PC-9 (cell line): ENCODE data around the gene RGS7. TPM values are rescaled to one million over a fixed set of nuclear protein-coding genes. Genes with fewer than 3 reads are reported as not detected.

Experiments used
- BruUV-seq: library from RNA; stranded (reverse); fragments of 400-500 nt; replicated peaks from 2 replicates; lab custom pipeline; 2021; lab: Mats Ljungman, UMichigan
- CTCF ChIA-PET: fragments of 300-600 bp; sonication (Branson Sonifier 250); formaldehyde crosslinking; loops from one replicate; lab custom pipeline; 2022; ENCODE audit warnings: antibody characterized with exemption; lab: Charles Lee
- POLR2A ChIA-PET: fragments of 300-600 bp; sonication (Branson Sonifier 250); formaldehyde crosslinking; loops from one replicate; lab custom pipeline; 2022; ENCODE audit warnings: antibody characterized with exemption; ENCODE audit not compliant: unreplicated experiment; lab: Charles Lee
- DNase-seq, 2 experiments: peaks; one replicate each; pipeline versions ENCODE4 v3.0.0 to v3.0.0-alpha.2; 2015 to 2022; ENCODE audit warnings: mixed read lengths in 1 of 2
- H2AFZ ChIP-seq: fragments of 200-600 bp; sonication (generic); 2 replicates; pipeline ENCODE4 v1.8.1; 2017; ENCODE audit warnings: antibody characterized with exemption
- H3F3A ChIP-seq: fragments of 200-600 bp; sonication (generic); 2 replicates; pipeline ENCODE4 v1.8.1; 2017; ENCODE audit warnings: antibody characterized with exemption, mild to moderate bottlenecking, low read depth; ENCODE audit not compliant: insufficient read depth
- H3K27ac ChIP-seq: fragments of 200-600 bp; sonication (generic); 2 replicates; pipeline ENCODE4 v1.6.1; 2016; ENCODE audit warnings: mixed run types
- H3K27me3 ChIP-seq: fragments of 200-600 bp; sonication (generic); 2 replicates; pipeline ENCODE4 v1.6.1; 2016; ENCODE audit warnings: low read depth, mixed run types; ENCODE audit not compliant: insufficient read depth
- H3K36me3 ChIP-seq: fragments of 200-600 bp; sonication (generic); 2 replicates; pipeline ENCODE4 v1.6.1; 2016; ENCODE audit warnings: low read depth, mixed run types
- H3K4me1 ChIP-seq: fragments of 200-600 bp; sonication (generic); replicated peaks from 2 replicates; pipeline ENCODE4 v1.6.1; 2016; ENCODE audit warnings: mixed run types; ENCODE audit not compliant: insufficient read depth
- H3K4me2 ChIP-seq: fragments of 200-600 bp; sonication (generic); 2 replicates; pipeline ENCODE4 v1.6.1; 2017; ENCODE audit warnings: mixed run types
- H3K4me3 ChIP-seq: fragments of 200-600 bp; sonication (generic); 2 replicates; pipeline ENCODE4 v1.6.1; 2016; ENCODE audit warnings: mixed run types
- H3K79me2 ChIP-seq: fragments of 200-600 bp; sonication (generic); 2 replicates; pipeline ENCODE4 v1.6.1; 2017; ENCODE audit warnings: low read depth, mixed run types
- H3K9me2 ChIP-seq: fragments of 200-600 bp; sonication (generic); 2 replicates; pipeline ENCODE4 v1.8.1; 2017; ENCODE audit warnings: mild to moderate bottlenecking; ENCODE audit not compliant: insufficient read depth
- H3K9me3 ChIP-seq: fragments of 200-600 bp; sonication (generic); 2 replicates; pipeline ENCODE4 v1.8.1; 2016; ENCODE audit warnings: low read depth; ENCODE audit not compliant: insufficient read depth
- H4K20me1 ChIP-seq: fragments of 200-600 bp; sonication (generic); 2 replicates; pipeline ENCODE4 v1.8.1; 2017; ENCODE audit not compliant: insufficient read depth
- CTCF ChIP-seq: fragments of 200-600 bp; sonication (generic); conservative IDR thresholded peaks from 2 replicates; pipeline ENCODE4 v1.6.1; 2017; ENCODE audit warnings: mixed run types, antibody characterized with exemption, mild to moderate bottlenecking, moderate library complexity
- EZH2 ChIP-seq: fragments of 200-600 bp; sonication (generic); IDR thresholded peaks from 2 replicates; pipeline ENCODE4 v1.8.0; 2017; ENCODE audit warnings: antibody characterized with exemption, low read depth
- intact Hi-C: fragments of 100-400 bp; cut with micrococcal nuclease; formaldehyde crosslinking; loops from one replicate; pipeline ENCODE4 v1.10.0; 2022; ENCODE audit not compliant: unreplicated experiment
- total RNA-seq: library from RNA; stranded (reverse); gene quantifications from 2 replicates; pipeline ENCODE4 v1.2.3, GENCODE V29; 2021

Gene RGS7
- total RNA-seq, 1 experiment from 2014 or later, result 5.8 TPM

GRCh38 chr1:240878631-240879030, 478.4 kb downstream of the RGS7 start:
- Histone ChIP-seq H3K27me3 (no peaks in the 10 kb centered on the region), H3K36me3 (no peaks in the 10 kb centered on the region), H3K79me2 (no peaks in the 10 kb centered on the region), H3K27ac (no peak overlapping the region), H3F3A (no peaks in the 10 kb centered on the region), H2AFZ (no peak overlapping the region), H4K20me1 (no peaks in the 10 kb centered on the region), H3K9me3 (no peaks in the 10 kb centered on the region), H3K4me3 (no peak overlapping the region), H3K4me2 (no peak overlapping the region), H3K9me2 (no peaks in the 10 kb centered on the region), H3K4me1 (no peaks in the 10 kb centered on the region)
- intact Hi-C loops, result no loop called here
- BruUV-seq, result no TSS peak
- TF ChIP-seq EZH2 (no peak), CTCF (no peak)
- ChIA-PET POLR2A (no interaction called here), CTCF (no interaction called here)
- no peak for DNase-seq

GRCh38 chr1:240877605-240878004, 479.4 kb downstream of the RGS7 start:
- Histone ChIP-seq H3K79me2 (no peaks in the 10 kb centered on the region), H3K4me1 (no peaks in the 10 kb centered on the region), H3K27me3 (no peaks in the 10 kb centered on the region), H3K9me2 (no peaks in the 10 kb centered on the region), H3K9me3 (no peaks in the 10 kb centered on the region), H3F3A (no peaks in the 10 kb centered on the region), H3K27ac (no peak overlapping the region), H3K4me2 (no peak overlapping the region), H3K36me3 (no peaks in the 10 kb centered on the region), H3K4me3 (no peak overlapping the region), H4K20me1 (no peaks in the 10 kb centered on the region), H2AFZ (no peak overlapping the region)
- no peak for DNase-seq
- no peak for TF ChIP-seq EZH2
- no peak for TF ChIP-seq CTCF
- no TSS peak for BruUV-seq
- intact Hi-C loops, result no loop called here
- CTCF ChIA-PET, result no interaction called here
- POLR2A ChIA-PET, result no interaction called here

GRCh38 chr1:240876071-240876470, 480.9 kb downstream of the RGS7 start:
- H3K4me3 ChIP-seq, result no peak overlapping the region
- ChIA-PET CTCF (interaction anchor here (0.5 kb wide), 1 partner anchor 610 kb away, joined by 4 read pairs; no protein-coding TSS in a partner anchor), POLR2A (no interaction called here)
- no peaks in the 10 kb centered on the region for H3F3A ChIP-seq
- DNase-seq, result no peak
- no peaks in the 10 kb centered on the region for H3K27me3 ChIP-seq
- H3K9me3 ChIP-seq, result no peaks in the 10 kb centered on the region
- H3K27ac ChIP-seq, result no peak overlapping the region
- no peaks in the 10 kb centered on the region for H3K79me2 ChIP-seq
- BruUV-seq, result no TSS peak
- no peaks in the 10 kb centered on the region for H4K20me1 ChIP-seq
- H3K4me1 ChIP-seq, result no peaks in the 10 kb centered on the region
- intact Hi-C loops, result no loop called here
- H2AFZ ChIP-seq, result no peak overlapping the region
- H3K4me2 ChIP-seq, result no peak overlapping the region
- no peak for TF ChIP-seq EZH2
- TF ChIP-seq CTCF, result no peak
- no peaks in the 10 kb centered on the region for H3K9me2 ChIP-seq
- no peaks in the 10 kb centered on the region for H3K36me3 ChIP-seq
